ENCODE data around the gene GDPD5. TPM values are rescaled to one million over a fixed set of nuclear protein-coding genes. Genes with fewer than 3 reads are reported as not detected.
A peak's percentile ranks its signal among the peaks of the same experiment; 100 is the strongest.

Gene GDPD5
- total and polyA plus RNA-seq, 4 donors = 6.2 to 24.7 (median 12.0) TPM

DNA sequence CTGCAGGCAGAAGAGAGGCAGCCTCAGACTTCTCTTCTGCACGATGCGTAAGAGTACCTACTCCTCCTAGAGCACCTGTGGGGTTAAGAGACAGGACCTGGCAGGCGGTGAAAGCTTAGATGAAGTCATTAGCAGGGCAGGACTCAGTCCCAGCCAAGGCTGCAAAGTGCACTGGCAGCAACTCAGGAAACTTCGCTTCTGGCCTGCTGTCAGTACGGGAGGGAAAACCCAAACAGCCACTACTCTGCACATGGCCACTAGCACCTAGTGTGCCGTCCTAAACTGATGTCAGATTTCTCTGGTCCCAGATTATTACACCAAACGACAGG lies 84.0 kb downstream of the GDPD5 start:
- H3K4me3 ChIP-seq = no peak overlapping the region
- no peak for DNase-seq
- WGBS, 2 donors = 74 to 86% methylated on average over 7 of the region's 7 CpGs
- H3K27ac ChIP-seq (ENCODE audit: low read depth in 1 of 2, low read length in 1 of 2) = no peak overlapping the region
- H3K9me3 ChIP-seq (ENCODE audit: control insufficient read depth in 4 of 4, insufficient read depth in 3 of 4, low read length in 3 of 4) = no peaks in the 10 kb centered on the region
- H3K9ac ChIP-seq (ENCODE audit: insufficient read depth in 1 of 2, low read length in 2 of 2) = no peak overlapping the region
- TF ChIP-seq, protein P1, sequence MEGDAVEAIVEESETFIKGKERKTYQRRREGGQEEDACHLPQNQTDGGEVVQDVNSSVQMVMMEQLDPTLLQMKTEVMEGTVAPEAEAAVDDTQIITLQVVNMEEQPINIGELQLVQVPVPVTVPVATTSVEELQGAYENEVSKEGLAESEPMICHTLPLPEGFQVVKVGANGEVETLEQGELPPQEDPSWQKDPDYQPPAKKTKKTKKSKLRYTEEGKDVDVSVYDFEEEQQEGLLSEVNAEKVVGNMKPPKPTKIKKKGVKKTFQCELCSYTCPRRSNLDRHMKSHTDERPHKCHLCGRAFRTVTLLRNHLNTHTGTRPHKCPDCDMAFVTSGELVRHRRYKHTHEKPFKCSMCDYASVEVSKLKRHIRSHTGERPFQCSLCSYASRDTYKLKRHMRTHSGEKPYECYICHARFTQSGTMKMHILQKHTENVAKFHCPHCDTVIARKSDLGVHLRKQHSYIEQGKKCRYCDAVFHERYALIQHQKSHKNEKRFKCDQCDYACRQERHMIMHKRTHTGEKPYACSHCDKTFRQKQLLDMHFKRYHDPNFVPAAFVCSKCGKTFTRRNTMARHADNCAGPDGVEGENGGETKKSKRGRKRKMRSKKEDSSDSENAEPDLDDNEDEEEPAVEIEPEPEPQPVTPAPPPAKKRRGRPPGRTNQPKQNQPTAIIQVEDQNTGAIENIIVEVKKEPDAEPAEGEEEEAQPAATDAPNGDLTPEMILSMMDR (IDR thresholded peaks at IDR 0.05; ENCODE audit: control extremely low read depth, extremely low read depth) = no peak
- H3K27me3 ChIP-seq (ENCODE audit: control insufficient read depth in 3 of 3, insufficient read depth in 3 of 3, low read length in 2 of 3) = no peaks in the 10 kb centered on the region
- peaks cover 0 to 2% (median 0%) of the 10 kb centered on the region in 4 donors for H3K36me3 ChIP-seq (ENCODE audit: control insufficient read depth in 4 of 4, insufficient read depth in 4 of 4, low read length in 4 of 4)
- H3K4me1 ChIP-seq (ENCODE audit: control insufficient read depth in 5 of 5, insufficient read depth in 5 of 5, low read length in 5 of 5) = peaks cover 0 to 8% (median 0%) of the 10 kb centered on the region in 5 donors
- ATAC-seq (ENCODE audit: insufficient read depth, low FRiP score) = no peak

DNA sequence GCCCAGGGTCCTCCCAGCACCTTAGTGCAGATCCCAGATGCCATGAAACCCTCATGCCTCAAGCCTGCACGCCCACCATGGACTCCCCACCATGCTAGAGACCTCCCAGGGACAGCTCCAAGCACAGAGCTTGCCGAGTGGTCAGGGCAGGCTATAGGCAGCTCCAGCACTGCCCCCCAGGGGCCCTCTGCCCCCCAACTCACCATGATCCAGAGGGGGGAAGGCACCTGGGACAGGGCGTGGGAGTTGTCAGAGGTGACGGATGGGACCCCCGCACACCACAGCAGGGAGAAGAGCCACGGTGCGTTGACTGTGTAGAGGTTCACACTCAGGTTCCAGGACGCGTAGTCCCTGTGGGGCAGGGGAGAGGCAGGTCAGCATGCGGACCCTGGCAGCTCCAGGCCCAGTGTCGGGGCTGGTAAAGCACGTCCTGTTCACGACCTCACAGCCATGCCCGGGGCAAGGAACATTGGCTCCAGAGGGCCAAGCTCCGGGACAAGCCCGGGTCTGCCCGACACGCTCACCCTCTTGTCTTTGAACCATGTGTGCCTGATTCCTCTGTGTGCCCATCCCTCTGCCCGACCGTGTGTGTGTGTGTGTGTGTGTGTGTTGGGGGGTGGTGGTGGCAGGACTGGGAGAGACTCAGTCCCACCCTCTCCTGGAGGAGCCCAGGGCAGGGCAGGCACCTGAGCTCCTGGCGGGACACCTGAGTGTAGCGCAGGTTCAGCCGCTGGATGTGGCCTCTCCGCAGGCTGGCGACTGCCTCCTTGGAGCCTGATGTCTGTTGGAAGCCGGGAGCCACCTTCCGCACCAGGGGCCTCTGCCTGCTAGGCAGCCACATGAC lies 84.6 kb downstream of the GDPD5 start:
- H3K27ac ChIP-seq (ENCODE audit: low read depth in 1 of 2, low read length in 1 of 2) = no peak overlapping the region
- no peaks in the 10 kb centered on the region for H3K9me3 ChIP-seq (ENCODE audit: control insufficient read depth in 4 of 4, insufficient read depth in 3 of 4, low read length in 3 of 4)
- peak overlapping the region in 1 of 2 donors; percentile 11 for H3K9ac ChIP-seq (ENCODE audit: insufficient read depth in 1 of 2, low read length in 2 of 2)
- DNase-seq (no peak), ATAC-seq (ENCODE audit: insufficient read depth, low FRiP score) (no peak)
- H3K27me3 ChIP-seq (ENCODE audit: control insufficient read depth in 3 of 3, insufficient read depth in 3 of 3, low read length in 2 of 3) = no peaks in the 10 kb centered on the region
- 85 to 94% methylated on average over 25 to 27 of the region's 27 CpGs for WGBS, 2 donors
- H3K36me3 ChIP-seq (ENCODE audit: control insufficient read depth in 4 of 4, insufficient read depth in 4 of 4, low read length in 4 of 4) = peaks cover 0 to 2% (median 0%) of the 10 kb centered on the region in 4 donors
- H3K4me1 ChIP-seq (ENCODE audit: control insufficient read depth in 5 of 5, insufficient read depth in 5 of 5, low read length in 5 of 5) = peaks cover 0 to 8% (median 0%) of the 10 kb centered on the region in 5 donors
- no peak overlapping the region for H3K4me3 ChIP-seq
- TF ChIP-seq, protein P1 (IDR thresholded peaks at IDR 0.05; ENCODE audit: control extremely low read depth, extremely low read depth) = no peak

DNA sequence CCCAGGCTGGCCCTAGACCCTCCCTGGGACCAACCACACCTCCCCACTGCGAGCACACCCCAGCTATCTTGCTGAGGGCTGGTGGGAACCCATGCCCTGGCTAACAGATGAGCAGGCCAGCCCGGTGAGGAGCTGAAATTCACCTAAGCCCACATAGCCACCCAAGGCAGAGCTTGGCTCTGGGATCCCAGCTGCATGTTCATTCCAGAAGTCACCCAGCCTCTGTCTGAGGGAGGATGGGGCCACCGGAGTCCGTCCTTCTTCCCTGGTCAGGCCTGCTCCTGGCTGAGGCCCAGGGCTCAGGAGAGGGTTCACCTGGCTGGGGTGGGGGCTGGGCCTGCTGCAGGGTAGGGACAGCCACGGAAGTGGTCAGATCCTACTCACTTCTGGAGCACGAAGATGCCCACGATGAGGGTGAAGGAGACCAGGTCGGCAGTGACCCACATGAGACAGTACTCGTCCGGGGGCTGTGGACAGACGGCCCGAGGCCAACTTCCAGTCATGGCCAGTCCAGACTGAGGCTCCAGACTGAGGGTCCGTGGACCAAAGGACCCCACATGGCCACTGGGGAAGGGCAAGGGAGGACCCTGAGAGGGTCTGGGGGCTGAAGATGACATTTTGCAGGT lies 86.1 kb downstream of the GDPD5 start:
- no peak overlapping the region for H3K4me3 ChIP-seq
- H3K27me3 ChIP-seq (ENCODE audit: control insufficient read depth in 3 of 3, insufficient read depth in 3 of 3, low read length in 2 of 3) = no peaks in the 10 kb centered on the region
- DNase-seq (no peak), ATAC-seq (ENCODE audit: insufficient read depth, low FRiP score) (no peak)
- no peaks in the 10 kb centered on the region for H3K9me3 ChIP-seq (ENCODE audit: control insufficient read depth in 4 of 4, insufficient read depth in 3 of 4, low read length in 3 of 4)
- peaks cover 0 to 8% (median 0%) of the 10 kb centered on the region in 5 donors for H3K4me1 ChIP-seq (ENCODE audit: control insufficient read depth in 5 of 5, insufficient read depth in 5 of 5, low read length in 5 of 5)
- no peak overlapping the region for H3K9ac ChIP-seq (ENCODE audit: insufficient read depth in 1 of 2, low read length in 2 of 2)
- WGBS, 2 donors = 87 to 88% methylated on average over 13 of the region's 13 CpGs
- no peak overlapping the region for H3K27ac ChIP-seq (ENCODE audit: low read depth in 1 of 2, low read length in 1 of 2)
- TF ChIP-seq, protein P1 (IDR thresholded peaks at IDR 0.05; ENCODE audit: control extremely low read depth, extremely low read depth) = no peak
- peaks cover 0 to 2% (median 0%) of the 10 kb centered on the region in 4 donors for H3K36me3 ChIP-seq (ENCODE audit: control insufficient read depth in 4 of 4, insufficient read depth in 4 of 4, low read length in 4 of 4)
